Endothelial cell of umbilical vein (primary cell): ENCODE measurements around the gene ZKSCAN1. TPM values are rescaled to one million over a fixed set of nuclear protein-coding genes. Genes with fewer than 3 reads are reported as not detected.
"Not testable (repeated sequence)": the region's sequence is repeated elsewhere in the genome, so short reads cannot be mapped to it uniquely, and the experiment has no call there.

Experiments
- BruUV-seq: library from RNA; stranded (reverse); fragments of 400-500 nt; replicated peaks from 2 replicates; lab custom pipeline; 2021; lab: Mats Ljungman, UMichigan
- CTCF ChIA-PET: fragments of 300-600, 350-600 bp; sonication (Branson Sonifier 250); formaldehyde crosslinking; loops from one replicate; lab custom pipeline; 2021; ENCODE audit warnings: antibody characterized with exemption, inconsistent platforms; lab: Charles Lee
- POLR2A ChIA-PET: fragments of 300-600, 350-600 bp; sonication (Branson Sonifier 250); formaldehyde crosslinking; loops from one replicate; lab custom pipeline; 2021; ENCODE audit warnings: antibody characterized with exemption, inconsistent platforms; lab: Charles Lee
- DNase-seq: peaks from one replicate; pipeline ENCODE4 v3.0.0-alpha.2; 2011; ENCODE audit warnings: low read depth, low spot score
- FAIRE-seq: peaks from 2 replicates; lab custom pipeline; 2011; peaks lifted over from hg19 to GRCh38; lab: Jason Lieb, UNC
- H2AFZ ChIP-seq: 2 replicates; pipeline ENCODE4 v1.6.0; 2012; ENCODE audit warnings: low read depth, low read length, control low read depth, inconsistent platforms
- H3K27ac ChIP-seq: 2 replicates; pipeline ENCODE4 v1.5.1; 2011; ENCODE audit warnings: low read depth, mild to moderate bottlenecking, control low read depth, low read length, moderate library complexity; ENCODE audit not compliant: insufficient read depth
- H3K27me3 ChIP-seq, 2 experiments: 2 replicates each; pipeline versions ENCODE4 v1.6.0 to v1.6.1; 2011; ENCODE audit warnings: low read length in 2 of 2, mixed read lengths in 1 of 2; ENCODE audit not compliant: control insufficient read depth in 2 of 2, insufficient read depth in 2 of 2
- H3K36me3 ChIP-seq, 2 experiments: 2 replicates in 1 of 2; 3 replicates in 1 of 2; pipeline ENCODE4 v1.5.1; 2011; ENCODE audit warnings: low read length in 2 of 2, mild to moderate bottlenecking in 1 of 2, moderate library complexity in 1 of 2; ENCODE audit not compliant: control insufficient read depth in 2 of 2, insufficient read depth in 2 of 2; ENCODE audit errors: extremely low read depth in 1 of 2
- H3K4me1 ChIP-seq: 3 replicates; pipeline ENCODE4 v1.5.1; 2011; ENCODE audit warnings: mild to moderate bottlenecking, low read length; ENCODE audit not compliant: control insufficient read depth, insufficient read depth; ENCODE audit errors: extremely low read depth
- H3K4me2 ChIP-seq: 2 replicates; pipeline ENCODE4 v1.6.1; 2011; ENCODE audit warnings: low read length, control low read depth, mixed read lengths; ENCODE audit not compliant: insufficient read depth
- H3K4me3 ChIP-seq, 3 experiments: fragments of 200-600 bp in 1 of 3; sonication (generic), shearing (Covaris generic) in 1 of 3; replicated peaks in 1 of 3; 2 replicates each; pipeline ENCODE4 v1.5.1; 2011 to 2016; ENCODE audit warnings: control low read depth in 3 of 3, low read length in 3 of 3, mild to moderate bottlenecking in 2 of 3, inconsistent platforms in 1 of 3, low read depth in 1 of 3, moderate library complexity in 1 of 3; ENCODE audit not compliant: insufficient read depth in 1 of 3
- H3K79me2 ChIP-seq: 2 replicates; pipeline ENCODE4 v1.6.0; 2012; ENCODE audit warnings: low read length, inconsistent platforms; ENCODE audit not compliant: control insufficient read depth, insufficient read depth
- H3K9ac ChIP-seq: replicated peaks from 2 replicates; pipeline ENCODE3; 2011; ENCODE audit warnings: low read length, control low read depth; ENCODE audit not compliant: insufficient read depth; ENCODE audit errors: extremely low read depth
- H3K9me1 ChIP-seq: replicated peaks from 3 replicates; pipeline ENCODE4 v1.6.0; 2011; ENCODE audit warnings: mild to moderate bottlenecking, low read length; ENCODE audit not compliant: control insufficient read depth, insufficient read depth; ENCODE audit errors: extremely low read depth
- H3K9me3 ChIP-seq: replicated peaks from 2 replicates; pipeline ENCODE4 v1.5.1; 2012; ENCODE audit warnings: low read length, inconsistent platforms; ENCODE audit not compliant: control insufficient read depth, insufficient read depth
- H4K20me1 ChIP-seq: replicated peaks from 2 replicates; pipeline ENCODE3; 2011; ENCODE audit warnings: mild to moderate bottlenecking, low read length; ENCODE audit not compliant: control insufficient read depth, insufficient read depth; ENCODE audit errors: extremely low read depth
- CTCF ChIP-seq, 2 donors: IDR thresholded peaks; 1 replicate in 1 of 2; 2 replicates in 1 of 2; pipeline ENCODE4 v1.5.1; 2011; ENCODE audit warnings: low read length in 2 of 2, mild to moderate bottlenecking in 2 of 2, moderate library complexity in 2 of 2, control low read depth in 1 of 2, inconsistent platforms in 1 of 2, low read depth in 1 of 2; ENCODE audit not compliant: insufficient read depth in 1 of 2; ENCODE audit errors: extremely low read depth in 1 of 2
- EZH2 ChIP-seq: IDR thresholded peaks from 2 replicates; pipeline ENCODE4 v1.6.1; 2012; ENCODE audit warnings: borderline replicate concordance, low read depth, mild to moderate bottlenecking, moderate library complexity, low read length, inconsistent platforms; ENCODE audit not compliant: severe bottlenecking
- FOS ChIP-seq: IDR thresholded peaks from 2 replicates; pipeline ENCODE4 v1.6.1; 2011; ENCODE audit warnings: mild to moderate bottlenecking, low read length, moderate library complexity, borderline replicate concordance; ENCODE audit not compliant: insufficient read depth
- GATA2 ChIP-seq: IDR thresholded peaks from 2 replicates; pipeline ENCODE4 v1.7.0; 2011; ENCODE audit warnings: low read depth, mild to moderate bottlenecking, moderate library complexity, mixed read lengths, low read length; ENCODE audit not compliant: insufficient read length, insufficient read depth
- JUN ChIP-seq: IDR thresholded peaks from 2 replicates; pipeline ENCODE4 v1.6.1; 2011; ENCODE audit warnings: borderline replicate concordance, low read depth; ENCODE audit not compliant: insufficient read length, insufficient read depth
- MAX ChIP-seq: IDR thresholded peaks from 2 replicates; pipeline ENCODE4 v1.6.1; 2011; ENCODE audit not compliant: insufficient read depth, insufficient read length
- MYC ChIP-seq: IDR thresholded peaks from one replicate; pipeline ENCODE4 v1.6.1; 2011; ENCODE audit warnings: mild to moderate bottlenecking, low read depth, low read length
- POLR2A ChIP-seq: IDR thresholded peaks from 2 replicates; pipeline ENCODE4 v1.6.1; 2012; ENCODE audit warnings: low read depth, mild to moderate bottlenecking, control low read depth, low read length
- POLR2AphosphoS5 ChIP-seq: IDR thresholded peaks from 2 replicates; pipeline ENCODE4 v1.6.1; 2012; ENCODE audit warnings: low read depth, mild to moderate bottlenecking, control low read depth, low read length, moderate library complexity; ENCODE audit not compliant: insufficient read depth
- dilution Hi-C: fragments of 300-500 bp; cut with MboI; formaldehyde crosslinking; loops from one replicate; pipeline ENCODE4 v1.15.0; 2019; ENCODE audit warnings: low sequenced_read_pairs; ENCODE audit not compliant: extremely low pct_ligation_motif_present
- intact Hi-C: fragments of 100-400 bp; cut with micrococcal nuclease; formaldehyde crosslinking; loops from one replicate; pipeline ENCODE4 v1.10.0; 2022
- polyA plus RNA-seq, 4 experiments: library from polyadenylated mRNA; depleted of rRNA in 3 of 4; stranded (reverse) in 3 of 4; unstranded in 1 of 4; fragments of >200 nt; gene quantifications; 2 replicates each; pipeline versions ENCODE4 v1.2.1 to v1.2.3, GENCODE V29; 2011 to 2012; ENCODE audit warnings: missing spikeins in 1 of 4
- total RNA-seq: library from RNA; stranded (reverse); gene quantifications from 2 replicates; pipeline ENCODE4 v1.2.3, GENCODE V29; 2021

The ZKSCAN1 gene
- total and polyA plus RNA-seq, 2 donors (not counting 3 experiments of a cell fraction or from before 2014, with no cell fraction given), result 12.3 to 57.8 TPM

GRCh38 chr7:99990460-99990852 lies 24.9 kb upstream of the ZKSCAN1 start:
- TF ChIP-seq EZH2, result no peak
- no peak for TF ChIP-seq GATA2
- TF ChIP-seq MYC, result no peak
- TF ChIP-seq FOS, result no peak
- TF ChIP-seq MAX, result no peak
- TF ChIP-seq CTCF (IDR thresholded peaks at IDR 0.05; ENCODE audit: extremely low read depth in 1 of 2, insufficient read depth in 1 of 2, low read depth in 1 of 2, low read length in 2 of 2), result no peak
- no peak for TF ChIP-seq JUN
- no peak for TF ChIP-seq POLR2AphosphoS5
- TF ChIP-seq POLR2A, result no peak
- ChIA-PET CTCF (interaction anchor here (0.5 to 9.6 kb wide), 20 partner anchors 12 to 417 kb away, joined by 3 to 158 read pairs (median 4); partner anchors contain the start of genes GJC3, TRIM4, ZKSCAN1 and ZSCAN21), POLR2A (no interaction called here)
- Histone ChIP-seq H3K9me1 (no peaks in the 10 kb centered on the region), H3K9me3 (no peaks in the 10 kb centered on the region), H3K4me3 (no peak overlapping the region), H2AFZ (peak overlapping the region; percentile 1), H3K27ac (no peak overlapping the region), H3K9ac (no peak overlapping the region), H3K79me2 (no peaks in the 10 kb centered on the region), H3K27me3 (peaks cover 9% of the 10 kb centered on the region in 2 experiments), H3K4me1 (no peaks in the 10 kb centered on the region), H4K20me1 (no peaks in the 10 kb centered on the region), H3K4me2 (no peak overlapping the region), H3K36me3 (no peaks in the 10 kb centered on the region)
- no TSS peak for BruUV-seq
- dilution Hi-C loops, result no loop called here
- intact Hi-C loops, result loop anchor here (2.0 to 5.0 kb wide), 2 partner anchors 137 to 220 kb away; partner anchors contain the start of gene MBLAC1
- no peak for FAIRE-seq
- DNase-seq, result peak; percentile 15

- H3K27ac ChIP-seq, H3K27me3 ChIP-seq, H4K20me1 ChIP-seq, H2AFZ ChIP-seq, DNase-seq, H3K4me1 ChIP-seq, H3K9ac ChIP-seq, H3K79me2 ChIP-seq, H3K9me1 ChIP-seq, BruUV-seq, dilution Hi-C loops, H3K4me2 ChIP-seq, H3K9me3 ChIP-seq, H3K36me3 ChIP-seq, FAIRE-seq, H3K4me3 ChIP-seq: not testable (repeated sequence)
- intact Hi-C loops, result loop anchor here (1.0 to 5.0 kb wide), 4 partner anchors 12 to 219 kb away; partner anchors contain the start of gene MBLAC1
- POLR2A ChIA-PET, result interaction anchor here (1.4 kb wide), 1 partner anchor 72 kb away, joined by 3 read pairs; the partner anchor contains the start of gene TRIM4
- CTCF ChIA-PET, result interaction anchor here (0.6 to 9.6 kb wide), 13 partner anchors 13 to 416 kb away, joined by 3 to 158 read pairs (median 6); partner anchors contain the start of genes GJC3, MBLAC1, TRIM4 and ZKSCAN1
Measured at GRCh38 chr7:99991543-99991942, 23.9 kb upstream of the ZKSCAN1 start.
